ENCODE data around the gene IL17REL. TPM values are rescaled to one million over a fixed set of nuclear protein-coding genes. Genes with fewer than 3 reads are reported as not detected.

IL17REL gene
- total RNA-seq, 1 experiment from 2014 or later, result 0.24 TPM

GRCh38 chr22:49956418-49956770, 56.2 kb downstream of the IL17REL start:
- TF ChIP-seq FOXP1 (CRISPR knock-in tag; IDR thresholded peaks at IDR 0.05; ENCODE audit: borderline replicate concordance) (no peak), NFYB (CRISPR knock-in tag; conservative IDR thresholded peaks at IDR 0.05; ENCODE audit: low read depth) (no peak), IRF2 (CRISPR knock-in tag; IDR thresholded peaks at IDR 0.05; ENCODE audit: borderline replicate concordance, low read depth) (no peak), E2F4 (CRISPR knock-in tag; IDR thresholded peaks at IDR 0.05; ENCODE audit: borderline replicate concordance, low read depth) (no peak), JAZF1 (CRISPR knock-in tag; IDR thresholded peaks at IDR 0.05) (no peak), TEAD4 (CRISPR knock-in tag; IDR thresholded peaks at IDR 0.05) (no peak), ZNF317 (CRISPR knock-in tag; IDR thresholded peaks at IDR 0.05; ENCODE audit: borderline replicate concordance, low read depth) (no peak), HMGXB4 (CRISPR knock-in tag; IDR thresholded peaks at IDR 0.05) (no peak), CREM (CRISPR knock-in tag; IDR thresholded peaks at IDR 0.05) (no peak), ZNF512 (CRISPR knock-in tag; IDR thresholded peaks at IDR 0.05; ENCODE audit: borderline replicate concordance) (no peak)
- TF ChIP-seq, protein P1, sequence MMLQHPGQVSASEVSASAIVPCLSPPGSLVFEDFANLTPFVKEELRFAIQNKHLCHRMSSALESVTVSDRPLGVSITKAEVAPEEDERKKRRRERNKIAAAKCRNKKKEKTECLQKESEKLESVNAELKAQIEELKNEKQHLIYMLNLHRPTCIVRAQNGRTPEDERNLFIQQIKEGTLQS (CRISPR knock-in tag; conservative IDR thresholded peaks at IDR 0.05), result no peak
- TF ChIP-seq, protein P2, sequence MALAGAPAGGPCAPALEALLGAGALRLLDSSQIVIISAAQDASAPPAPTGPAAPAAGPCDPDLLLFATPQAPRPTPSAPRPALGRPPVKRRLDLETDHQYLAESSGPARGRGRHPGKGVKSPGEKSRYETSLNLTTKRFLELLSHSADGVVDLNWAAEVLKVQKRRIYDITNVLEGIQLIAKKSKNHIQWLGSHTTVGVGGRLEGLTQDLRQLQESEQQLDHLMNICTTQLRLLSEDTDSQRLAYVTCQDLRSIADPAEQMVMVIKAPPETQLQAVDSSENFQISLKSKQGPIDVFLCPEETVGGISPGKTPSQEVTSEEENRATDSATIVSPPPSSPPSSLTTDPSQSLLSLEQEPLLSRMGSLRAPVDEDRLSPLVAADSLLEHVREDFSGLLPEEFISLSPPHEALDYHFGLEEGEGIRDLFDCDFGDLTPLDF (CRISPR knock-in tag; IDR thresholded peaks at IDR 0.05), result no peak
- no peaks in the 10 kb centered on the region for H3K9me3 Mint-ChIP-seq
- no peak for DNase-seq (ENCODE audit: low spot score)

GRCh38 chr22:49955581-49956417, 56.8 kb downstream of the IL17REL start:
- no peaks in the 10 kb centered on the region; the same call in 1 of the 2 replicates for H3K27me3 Mint-ChIP-seq (ENCODE audit: low read depth)
- no peak for ATAC-seq

More at GRCh38 chr22:49956418-49956770, 56.2 kb downstream of the IL17REL start:
- H3K27ac Mint-ChIP-seq, result no peak overlapping the region
- H3K36me3 Mint-ChIP-seq, result no peaks in the 10 kb centered on the region
- POLR2A ChIA-PET, result no interaction called here
- CTCF ChIA-PET, result interaction anchor here (0.6 to 1.4 kb wide), 2 partner anchors 27 to 74 kb away, joined by 3 to 4 read pairs; no protein-coding TSS in a partner anchor
- no peak for ATAC-seq
- H3K4me3 Mint-ChIP-seq, result no peak overlapping the region
- H3K27me3 Mint-ChIP-seq (ENCODE audit: low read depth), result no peaks in the 10 kb centered on the region; the same call in 1 of the 2 replicates
- H3K4me1 Mint-ChIP-seq, result no peaks in the 10 kb centered on the region

GRCh38 chr22:49954991-49955580, 57.5 kb downstream of the IL17REL start:
- POLR2A ChIA-PET, result no interaction called here
- H3K27ac Mint-ChIP-seq, result no peak overlapping the region
- CTCF ChIA-PET, result interaction anchor here (0.6 to 1.5 kb wide), 3 partner anchors 28 to 230 kb away, joined by 4 to 6 read pairs (median 5); no protein-coding TSS in a partner anchor
- DNase-seq (ENCODE audit: low spot score) (no peak), ATAC-seq (no peak)
- H3K36me3 Mint-ChIP-seq, result no peaks in the 10 kb centered on the region
- H3K9me3 Mint-ChIP-seq, result no peaks in the 10 kb centered on the region
- H3K27me3 Mint-ChIP-seq (ENCODE audit: low read depth), result no peaks in the 10 kb centered on the region; the same call in 1 of the 2 replicates
- H3K4me3 Mint-ChIP-seq, result no peak overlapping the region
- H3K4me1 Mint-ChIP-seq, result no peaks in the 10 kb centered on the region
- TF ChIP-seq ESRRA (CRISPR knock-in tag; IDR thresholded peaks at IDR 0.05; ENCODE audit: borderline replicate concordance), result no peak
- TF ChIP-seq, protein P3, sequence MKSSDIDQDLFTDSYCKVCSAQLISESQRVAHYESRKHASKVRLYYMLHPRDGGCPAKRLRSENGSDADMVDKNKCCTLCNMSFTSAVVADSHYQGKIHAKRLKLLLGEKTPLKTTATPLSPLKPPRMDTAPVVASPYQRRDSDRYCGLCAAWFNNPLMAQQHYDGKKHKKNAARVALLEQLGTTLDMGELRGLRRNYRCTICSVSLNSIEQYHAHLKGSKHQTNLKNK (CRISPR knock-in tag; IDR thresholded peaks at IDR 0.05), result no peak
- no peak for TF ChIP-seq MAX (CRISPR knock-in tag; IDR thresholded peaks at IDR 0.05)
- TF ChIP-seq ERG (CRISPR knock-in tag; IDR thresholded peaks at IDR 0.05), result no peak
- TF ChIP-seq CTCF (IDR thresholded peaks at IDR 0.05), result no peak
- TF ChIP-seq ZNF219 (CRISPR knock-in tag; IDR thresholded peaks at IDR 0.05; ENCODE audit: borderline replicate concordance), result no peak

More at GRCh38 chr22:49955581-49956417, 56.8 kb downstream of the IL17REL start:
- H3K36me3 Mint-ChIP-seq, result no peaks in the 10 kb centered on the region
- TF ChIP-seq IRF2 (CRISPR knock-in tag; IDR thresholded peaks at IDR 0.05; ENCODE audit: borderline replicate concordance, low read depth), result no peak
- 0 out of 2 replicates have a peak, but pooled peaks have one; percentile 17 for TF ChIP-seq GABPB1 (CRISPR knock-in tag; IDR thresholded peaks at IDR 0.05)
- H3K4me1 Mint-ChIP-seq, result no peaks in the 10 kb centered on the region
- ChIA-PET CTCF (interaction anchor here (0.6 to 1.5 kb wide), 4 partner anchors 28 to 230 kb away, joined by 3 to 6 read pairs (median 4); no protein-coding TSS in a partner anchor), POLR2A (no interaction called here)
- no peak overlapping the region for H3K4me3 Mint-ChIP-seq
- H3K27ac Mint-ChIP-seq, result no peak overlapping the region
- DNase-seq (ENCODE audit: low spot score), result no peak
- no peaks in the 10 kb centered on the region for H3K9me3 Mint-ChIP-seq

Data from WTC11 (cell line).